ENCODE data around the gene HSF2BP. TPM values are rescaled to one million over a fixed set of nuclear protein-coding genes. Genes with fewer than 3 reads are reported as not detected.

Gene HSF2BP
- total RNA-seq, 1 donor = 1.8 TPM

- no peak for DNase-seq (ENCODE audit: insufficient read length, low spot score, missing footprints)
- TF ChIP-seq CTCF (IDR thresholded peaks at IDR 0.05; ENCODE audit: extremely low read depth, low read depth, low read length) = no peak
- Histone ChIP-seq H3K27me3 (ENCODE audit: insufficient read depth, low read length) (no peaks in the 10 kb centered on the region), H3K79me2 (ENCODE audit: insufficient read depth, low read length) (no peaks in the 10 kb centered on the region), H3K4me1 (ENCODE audit: insufficient read depth, low read length) (peaks cover 35% of the 10 kb centered on the region), H3K36me3 (ENCODE audit: insufficient read depth, low read length) (no peaks in the 10 kb centered on the region), H3K4me3 (ENCODE audit: insufficient read depth, low read length) (no peak overlapping the region), H3K4me2 (ENCODE audit: insufficient read depth, low read length) (peak overlapping the region; percentile 4), H3K9me3 (ENCODE audit: low read depth, low read length) (no peaks in the 10 kb centered on the region), H2AFZ (ENCODE audit: low read length) (no peak overlapping the region), H3K27ac (ENCODE audit: low read depth, low read length) (peak overlapping the region; percentile 34), H4K20me1 (ENCODE audit: insufficient read depth, low read length) (no peaks in the 10 kb centered on the region)
Measured at GRCh38 chr21:43608664-43609063, 50.6 kb downstream of the HSF2BP start.

- DNase-seq (ENCODE audit: insufficient read length, low spot score, missing footprints) = no peak
- Histone ChIP-seq H3K27me3 (ENCODE audit: insufficient read depth, low read length) (no peaks in the 10 kb centered on the region), H3K36me3 (ENCODE audit: insufficient read depth, low read length) (no peaks in the 10 kb centered on the region), H3K4me1 (ENCODE audit: insufficient read depth, low read length) (peaks cover 39% of the 10 kb centered on the region), H2AFZ (ENCODE audit: low read length) (no peak overlapping the region), H4K20me1 (ENCODE audit: insufficient read depth, low read length) (no peaks in the 10 kb centered on the region), H3K4me2 (ENCODE audit: insufficient read depth, low read length) (peak overlapping the region; percentile 4), H3K4me3 (ENCODE audit: insufficient read depth, low read length) (no peak overlapping the region), H3K9me3 (ENCODE audit: low read depth, low read length) (no peaks in the 10 kb centered on the region), H3K79me2 (ENCODE audit: insufficient read depth, low read length) (no peaks in the 10 kb centered on the region), H3K27ac (ENCODE audit: low read depth, low read length) (peak overlapping the region; percentile 34)
- no peak for TF ChIP-seq CTCF (IDR thresholded peaks at IDR 0.05; ENCODE audit: extremely low read depth, low read depth, low read length)
Measured at GRCh38 chr21:43608225-43608624, 51.1 kb downstream of the HSF2BP start.

- Histone ChIP-seq H3K36me3 (ENCODE audit: insufficient read depth, low read length) (no peaks in the 10 kb centered on the region), H2AFZ (ENCODE audit: low read length) (no peak overlapping the region), H3K9me3 (ENCODE audit: low read depth, low read length) (no peaks in the 10 kb centered on the region), H3K27me3 (ENCODE audit: insufficient read depth, low read length) (no peaks in the 10 kb centered on the region), H4K20me1 (ENCODE audit: insufficient read depth, low read length) (no peaks in the 10 kb centered on the region), H3K79me2 (ENCODE audit: insufficient read depth, low read length) (no peaks in the 10 kb centered on the region), H3K4me2 (ENCODE audit: insufficient read depth, low read length) (no peak overlapping the region), H3K4me3 (ENCODE audit: insufficient read depth, low read length) (no peak overlapping the region), H3K27ac (ENCODE audit: low read depth, low read length) (no peak overlapping the region), H3K4me1 (ENCODE audit: insufficient read depth, low read length) (peaks cover 49% of the 10 kb centered on the region)
- TF ChIP-seq CTCF (IDR thresholded peaks at IDR 0.05; ENCODE audit: extremely low read depth, low read depth, low read length) = no peak
- DNase-seq (ENCODE audit: insufficient read length, low spot score, missing footprints) = no peak
Measured at GRCh38 chr21:43605320-43606215, 53.7 kb downstream of the HSF2BP start.

- no peaks in the 10 kb centered on the region for H4K20me1 ChIP-seq (ENCODE audit: insufficient read depth, low read length)
- H3K27ac ChIP-seq (ENCODE audit: low read depth, low read length) = peak overlapping the region; percentile 60
- TF ChIP-seq CTCF (IDR thresholded peaks at IDR 0.05; ENCODE audit: extremely low read depth, low read depth, low read length) = no peak
- no peaks in the 10 kb centered on the region for H3K9me3 ChIP-seq (ENCODE audit: low read depth, low read length)
- no peak overlapping the region for H3K4me3 ChIP-seq (ENCODE audit: insufficient read depth, low read length)
- no peak overlapping the region for H3K4me2 ChIP-seq (ENCODE audit: insufficient read depth, low read length)
- no peaks in the 10 kb centered on the region for H3K36me3 ChIP-seq (ENCODE audit: insufficient read depth, low read length)
- H2AFZ ChIP-seq (ENCODE audit: low read length) = no peak overlapping the region
- no peaks in the 10 kb centered on the region for H3K79me2 ChIP-seq (ENCODE audit: insufficient read depth, low read length)
- H3K4me1 ChIP-seq (ENCODE audit: insufficient read depth, low read length) = peaks cover 54% of the 10 kb centered on the region
- no peak for DNase-seq (ENCODE audit: insufficient read length, low spot score, missing footprints)
- H3K27me3 ChIP-seq (ENCODE audit: insufficient read depth, low read length) = no peaks in the 10 kb centered on the region
Measured at GRCh38 chr21:43604505-43605204, 54.6 kb downstream of the HSF2BP start.

All from osteoblast (primary cell).